ENCODE results near the gene STRIP1.

DNA sequence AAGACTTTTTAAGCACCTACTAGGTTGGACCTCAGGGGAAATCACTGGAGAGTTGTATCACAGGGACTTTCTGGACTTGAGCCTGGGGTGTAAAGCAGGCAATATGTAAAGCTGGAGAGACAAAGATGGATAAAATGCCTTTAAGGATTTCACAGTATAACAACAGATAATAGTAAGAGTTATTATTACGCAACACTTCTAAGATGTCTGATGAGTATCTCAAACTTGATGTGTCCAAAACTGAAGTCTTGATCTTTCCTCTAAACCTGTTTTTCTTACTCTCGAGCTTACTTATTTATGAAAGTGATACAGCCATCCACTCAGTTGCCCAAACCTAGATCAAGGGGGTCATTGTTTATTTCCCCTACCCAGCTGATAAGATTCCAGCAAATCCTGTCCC, 2.1 kb upstream of the STRIP1 start:
- no peak for TF ChIP-seq POLR2AphosphoS5 (IDR thresholded peaks at IDR 0.05; ENCODE audit: low read depth, low read length)
- TF ChIP-seq, protein P1, sequence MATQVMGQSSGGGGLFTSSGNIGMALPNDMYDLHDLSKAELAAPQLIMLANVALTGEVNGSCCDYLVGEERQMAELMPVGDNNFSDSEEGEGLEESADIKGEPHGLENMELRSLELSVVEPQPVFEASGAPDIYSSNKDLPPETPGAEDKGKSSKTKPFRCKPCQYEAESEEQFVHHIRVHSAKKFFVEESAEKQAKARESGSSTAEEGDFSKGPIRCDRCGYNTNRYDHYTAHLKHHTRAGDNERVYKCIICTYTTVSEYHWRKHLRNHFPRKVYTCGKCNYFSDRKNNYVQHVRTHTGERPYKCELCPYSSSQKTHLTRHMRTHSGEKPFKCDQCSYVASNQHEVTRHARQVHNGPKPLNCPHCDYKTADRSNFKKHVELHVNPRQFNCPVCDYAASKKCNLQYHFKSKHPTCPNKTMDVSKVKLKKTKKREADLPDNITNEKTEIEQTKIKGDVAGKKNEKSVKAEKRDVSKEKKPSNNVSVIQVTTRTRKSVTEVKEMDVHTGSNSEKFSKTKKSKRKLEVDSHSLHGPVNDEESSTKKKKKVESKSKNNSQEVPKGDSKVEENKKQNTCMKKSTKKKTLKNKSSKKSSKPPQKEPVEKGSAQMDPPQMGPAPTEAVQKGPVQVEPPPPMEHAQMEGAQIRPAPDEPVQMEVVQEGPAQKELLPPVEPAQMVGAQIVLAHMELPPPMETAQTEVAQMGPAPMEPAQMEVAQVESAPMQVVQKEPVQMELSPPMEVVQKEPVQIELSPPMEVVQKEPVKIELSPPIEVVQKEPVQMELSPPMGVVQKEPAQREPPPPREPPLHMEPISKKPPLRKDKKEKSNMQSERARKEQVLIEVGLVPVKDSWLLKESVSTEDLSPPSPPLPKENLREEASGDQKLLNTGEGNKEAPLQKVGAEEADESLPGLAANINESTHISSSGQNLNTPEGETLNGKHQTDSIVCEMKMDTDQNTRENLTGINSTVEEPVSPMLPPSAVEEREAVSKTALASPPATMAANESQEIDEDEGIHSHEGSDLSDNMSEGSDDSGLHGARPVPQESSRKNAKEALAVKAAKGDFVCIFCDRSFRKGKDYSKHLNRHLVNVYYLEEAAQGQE (IDR thresholded peaks at IDR 0.05; ENCODE audit: low read depth, low read length), result no peak
- TF ChIP-seq, protein P2, sequence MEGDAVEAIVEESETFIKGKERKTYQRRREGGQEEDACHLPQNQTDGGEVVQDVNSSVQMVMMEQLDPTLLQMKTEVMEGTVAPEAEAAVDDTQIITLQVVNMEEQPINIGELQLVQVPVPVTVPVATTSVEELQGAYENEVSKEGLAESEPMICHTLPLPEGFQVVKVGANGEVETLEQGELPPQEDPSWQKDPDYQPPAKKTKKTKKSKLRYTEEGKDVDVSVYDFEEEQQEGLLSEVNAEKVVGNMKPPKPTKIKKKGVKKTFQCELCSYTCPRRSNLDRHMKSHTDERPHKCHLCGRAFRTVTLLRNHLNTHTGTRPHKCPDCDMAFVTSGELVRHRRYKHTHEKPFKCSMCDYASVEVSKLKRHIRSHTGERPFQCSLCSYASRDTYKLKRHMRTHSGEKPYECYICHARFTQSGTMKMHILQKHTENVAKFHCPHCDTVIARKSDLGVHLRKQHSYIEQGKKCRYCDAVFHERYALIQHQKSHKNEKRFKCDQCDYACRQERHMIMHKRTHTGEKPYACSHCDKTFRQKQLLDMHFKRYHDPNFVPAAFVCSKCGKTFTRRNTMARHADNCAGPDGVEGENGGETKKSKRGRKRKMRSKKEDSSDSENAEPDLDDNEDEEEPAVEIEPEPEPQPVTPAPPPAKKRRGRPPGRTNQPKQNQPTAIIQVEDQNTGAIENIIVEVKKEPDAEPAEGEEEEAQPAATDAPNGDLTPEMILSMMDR (IDR thresholded peaks at IDR 0.05), result no peak
- no peak for TF ChIP-seq RFX5 (IDR thresholded peaks at IDR 0.05; ENCODE audit: low read length)
- no peak for TF ChIP-seq YY1 (IDR thresholded peaks at IDR 0.05; ENCODE audit: low read depth)
- TF ChIP-seq EP300 (IDR thresholded peaks at IDR 0.05; ENCODE audit: borderline replicate concordance in 1 of 2, low read depth in 1 of 2, low read length in 1 of 2), result no peak
- TF ChIP-seq RAD21 (IDR thresholded peaks at IDR 0.05; ENCODE audit: low read length), result no peak
- TF ChIP-seq RCOR1 (IDR thresholded peaks at IDR 0.05; ENCODE audit: low read length), result no peak
- TF ChIP-seq NFIC (IDR thresholded peaks at IDR 0.05; ENCODE audit: borderline replicate concordance), result no peak
- no peak for TF ChIP-seq RXRA (IDR thresholded peaks at IDR 0.05; ENCODE audit: borderline replicate concordance, low read depth)
- TF ChIP-seq TAF1 (IDR thresholded peaks at IDR 0.05; ENCODE audit: borderline replicate concordance, low read depth, low read length), result no peak
- no peak for TF ChIP-seq EZH2phosphoT487 (IDR thresholded peaks at IDR 0.05; ENCODE audit: borderline replicate concordance, low read depth)
- no peak for TF ChIP-seq SIN3A (IDR thresholded peaks at IDR 0.05; ENCODE audit: borderline replicate concordance, low read depth, low read length)
